ENCODE data around the gene CTIF.

The CTIF gene

DNA sequence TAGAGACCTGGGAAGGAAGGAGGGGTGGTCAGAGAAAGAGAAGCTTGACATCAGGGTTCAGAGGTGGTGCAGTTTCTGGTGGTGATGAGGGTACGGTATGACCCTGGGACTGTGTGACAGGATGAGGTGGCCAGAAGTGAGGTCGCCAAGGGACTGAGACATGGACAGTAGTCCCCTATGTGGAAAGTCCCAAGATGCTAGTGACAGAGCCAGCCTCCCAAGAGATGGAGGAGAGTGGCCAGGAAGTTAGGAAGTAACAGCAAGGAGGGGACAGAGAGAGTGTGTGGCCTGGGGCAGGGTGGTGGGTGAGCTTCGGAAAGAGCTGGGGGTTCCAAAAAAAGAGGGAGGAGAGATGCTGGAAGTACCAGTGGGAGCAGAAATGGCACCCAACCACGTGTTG is 345.9 kb downstream of the CTIF start:
- H3K4me3 ChIP-seq (ENCODE audit: low read depth, low read length): no peak overlapping the region
- TF ChIP-seq, protein P1, sequence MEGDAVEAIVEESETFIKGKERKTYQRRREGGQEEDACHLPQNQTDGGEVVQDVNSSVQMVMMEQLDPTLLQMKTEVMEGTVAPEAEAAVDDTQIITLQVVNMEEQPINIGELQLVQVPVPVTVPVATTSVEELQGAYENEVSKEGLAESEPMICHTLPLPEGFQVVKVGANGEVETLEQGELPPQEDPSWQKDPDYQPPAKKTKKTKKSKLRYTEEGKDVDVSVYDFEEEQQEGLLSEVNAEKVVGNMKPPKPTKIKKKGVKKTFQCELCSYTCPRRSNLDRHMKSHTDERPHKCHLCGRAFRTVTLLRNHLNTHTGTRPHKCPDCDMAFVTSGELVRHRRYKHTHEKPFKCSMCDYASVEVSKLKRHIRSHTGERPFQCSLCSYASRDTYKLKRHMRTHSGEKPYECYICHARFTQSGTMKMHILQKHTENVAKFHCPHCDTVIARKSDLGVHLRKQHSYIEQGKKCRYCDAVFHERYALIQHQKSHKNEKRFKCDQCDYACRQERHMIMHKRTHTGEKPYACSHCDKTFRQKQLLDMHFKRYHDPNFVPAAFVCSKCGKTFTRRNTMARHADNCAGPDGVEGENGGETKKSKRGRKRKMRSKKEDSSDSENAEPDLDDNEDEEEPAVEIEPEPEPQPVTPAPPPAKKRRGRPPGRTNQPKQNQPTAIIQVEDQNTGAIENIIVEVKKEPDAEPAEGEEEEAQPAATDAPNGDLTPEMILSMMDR (IDR thresholded peaks at IDR 0.05; ENCODE audit: insufficient read depth, low read depth, low read length, missing control alignments): no peak
- DNase-seq (ENCODE audit: low read depth): no peak

DNA sequence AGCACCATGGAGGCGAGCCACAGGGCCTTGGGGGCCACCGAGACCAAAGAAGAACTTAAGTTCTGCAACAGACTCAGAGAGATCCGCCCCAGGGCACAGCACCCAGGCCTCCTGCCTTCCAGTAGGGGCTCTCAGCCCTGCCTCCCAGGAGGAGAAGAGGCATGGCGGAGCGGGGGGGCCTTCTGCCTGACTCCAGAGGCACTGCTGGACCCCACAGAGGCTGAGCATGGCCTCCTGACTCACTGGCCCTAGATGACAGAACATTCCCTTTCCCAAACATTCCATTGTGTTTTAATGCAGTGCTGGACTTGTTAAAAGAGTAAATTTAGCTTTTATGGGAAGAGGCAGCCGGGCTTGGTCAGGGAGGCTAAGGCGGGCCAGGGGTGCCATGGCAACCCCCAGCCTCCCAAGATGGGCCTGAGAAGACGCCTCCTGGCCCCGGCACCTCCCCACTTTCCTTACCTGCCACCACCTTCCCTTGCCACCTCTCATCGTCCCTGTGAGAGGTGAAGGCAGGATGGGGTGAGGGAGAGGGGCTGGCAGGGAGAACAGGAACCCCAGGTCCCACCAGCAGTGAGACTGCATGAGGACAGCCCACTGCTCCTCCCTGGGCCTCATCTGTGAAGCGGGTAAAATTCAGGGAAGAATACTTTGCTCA is 346.6 kb downstream of the CTIF start:
- TF ChIP-seq, protein P1 (IDR thresholded peaks at IDR 0.05; ENCODE audit: insufficient read depth, low read depth, low read length, missing control alignments): no peak
- no peak for DNase-seq (ENCODE audit: low read depth)
- H3K4me3 ChIP-seq (ENCODE audit: low read depth, low read length): no peak overlapping the region

DNA sequence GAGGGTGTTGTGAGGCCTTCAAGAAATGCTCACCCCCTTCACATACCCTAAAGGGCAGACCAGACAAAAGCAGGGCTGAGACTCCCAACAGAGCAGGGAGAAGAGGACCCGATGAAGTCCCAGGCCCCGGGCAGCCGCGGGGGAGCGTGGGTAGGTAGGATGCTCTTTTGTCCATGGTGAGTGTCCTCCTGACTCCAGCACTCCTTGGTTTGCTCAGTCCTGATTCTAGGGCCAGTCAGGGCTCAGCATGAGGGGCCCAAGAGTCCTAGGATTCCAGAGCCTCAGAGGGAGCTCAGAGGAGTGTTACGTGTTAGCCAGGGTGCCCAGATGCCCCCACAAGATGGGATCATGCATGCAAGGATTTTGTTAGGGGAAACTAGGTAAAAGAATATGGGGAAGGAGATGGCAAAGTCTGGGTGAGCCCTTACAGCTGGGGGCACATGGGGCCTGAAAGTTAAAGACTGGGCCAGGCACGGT is 347.1 kb downstream of the CTIF start:
- DNase-seq (ENCODE audit: low read depth): no peak
- TF ChIP-seq, protein P1 (IDR thresholded peaks at IDR 0.05; ENCODE audit: insufficient read depth, low read depth, low read length, missing control alignments): no peak

DNA sequence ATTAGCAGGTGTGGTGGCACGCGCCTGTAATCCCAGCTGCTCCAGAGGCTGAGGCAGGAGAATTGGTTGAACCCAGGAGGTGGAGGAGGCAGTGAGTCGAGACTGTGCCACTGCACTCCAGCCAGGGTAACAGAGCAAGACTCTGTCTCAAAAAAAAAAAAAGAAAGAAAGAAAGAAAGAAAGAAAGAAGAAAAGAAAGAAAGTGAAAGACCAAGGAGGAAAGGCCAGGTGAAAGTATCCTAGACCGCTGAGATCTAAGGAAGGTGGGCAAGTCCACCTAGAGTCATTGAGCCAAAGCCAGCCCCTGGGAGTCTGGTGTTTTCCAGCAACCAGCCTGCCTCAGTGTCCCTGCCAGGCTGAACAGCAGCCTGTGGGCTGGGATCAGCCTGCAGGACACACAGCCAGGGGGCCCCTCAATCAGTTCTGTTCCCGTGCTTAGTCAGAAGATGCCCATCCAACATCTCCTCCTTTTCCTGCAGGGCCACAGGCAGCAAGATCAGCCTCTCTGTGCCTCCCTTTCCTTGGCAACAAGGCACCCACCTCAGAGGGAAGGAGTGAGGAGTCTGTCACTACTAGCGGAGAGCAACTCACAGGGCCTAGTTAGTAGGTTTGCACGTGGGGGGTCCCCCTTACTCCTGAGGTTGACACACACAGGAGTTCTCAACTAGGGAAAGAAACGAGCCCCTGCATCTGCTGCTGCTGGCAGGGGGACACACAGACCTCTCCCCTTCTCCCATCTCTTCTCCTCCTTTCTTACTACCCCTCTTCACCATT is 347.9 kb downstream of the CTIF start:
- H3K4me3 ChIP-seq (ENCODE audit: low read depth, low read length): no peak overlapping the region
- TF ChIP-seq, protein P1 (IDR thresholded peaks at IDR 0.05; ENCODE audit: insufficient read depth, low read depth, low read length, missing control alignments): no peak
- no peak for DNase-seq (ENCODE audit: low read depth)

More for the DNA sequence above, 347.1 kb downstream of the CTIF start:
- no peak overlapping the region for H3K4me3 ChIP-seq (ENCODE audit: low read depth, low read length)

DNA sequence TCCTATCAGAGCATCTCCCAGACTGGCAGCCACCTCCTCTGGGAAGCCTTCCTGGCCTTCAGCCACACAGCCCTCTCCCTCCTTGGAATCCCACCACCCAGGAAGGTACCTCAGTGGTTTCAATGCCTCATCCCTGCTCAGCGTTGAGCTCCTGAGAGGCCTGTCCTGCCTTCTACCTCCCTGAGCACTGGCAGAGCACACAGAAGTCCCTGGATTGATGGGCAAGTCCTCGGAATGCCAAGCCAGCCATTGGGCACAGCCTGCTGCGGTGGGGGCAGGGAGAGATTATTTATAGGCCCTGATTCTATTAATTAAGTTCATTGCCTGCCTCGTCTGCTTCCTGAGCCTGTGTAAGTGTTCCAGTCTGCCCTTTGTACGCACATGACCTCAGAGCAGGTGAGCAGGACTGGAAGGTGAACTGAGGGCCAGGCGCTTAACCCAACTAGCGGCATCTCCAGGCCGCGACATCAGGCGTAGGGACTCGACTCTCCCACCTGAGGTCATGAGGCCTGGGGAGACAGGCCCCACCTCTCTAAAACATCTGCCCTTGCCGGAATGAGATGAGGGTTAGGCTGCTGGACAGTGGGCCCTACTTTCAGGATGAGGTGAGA is 348.6 kb downstream of the CTIF start:
- no peak for DNase-seq (ENCODE audit: low read depth)
- H3K4me3 ChIP-seq (ENCODE audit: low read depth, low read length): no peak overlapping the region

DNA sequence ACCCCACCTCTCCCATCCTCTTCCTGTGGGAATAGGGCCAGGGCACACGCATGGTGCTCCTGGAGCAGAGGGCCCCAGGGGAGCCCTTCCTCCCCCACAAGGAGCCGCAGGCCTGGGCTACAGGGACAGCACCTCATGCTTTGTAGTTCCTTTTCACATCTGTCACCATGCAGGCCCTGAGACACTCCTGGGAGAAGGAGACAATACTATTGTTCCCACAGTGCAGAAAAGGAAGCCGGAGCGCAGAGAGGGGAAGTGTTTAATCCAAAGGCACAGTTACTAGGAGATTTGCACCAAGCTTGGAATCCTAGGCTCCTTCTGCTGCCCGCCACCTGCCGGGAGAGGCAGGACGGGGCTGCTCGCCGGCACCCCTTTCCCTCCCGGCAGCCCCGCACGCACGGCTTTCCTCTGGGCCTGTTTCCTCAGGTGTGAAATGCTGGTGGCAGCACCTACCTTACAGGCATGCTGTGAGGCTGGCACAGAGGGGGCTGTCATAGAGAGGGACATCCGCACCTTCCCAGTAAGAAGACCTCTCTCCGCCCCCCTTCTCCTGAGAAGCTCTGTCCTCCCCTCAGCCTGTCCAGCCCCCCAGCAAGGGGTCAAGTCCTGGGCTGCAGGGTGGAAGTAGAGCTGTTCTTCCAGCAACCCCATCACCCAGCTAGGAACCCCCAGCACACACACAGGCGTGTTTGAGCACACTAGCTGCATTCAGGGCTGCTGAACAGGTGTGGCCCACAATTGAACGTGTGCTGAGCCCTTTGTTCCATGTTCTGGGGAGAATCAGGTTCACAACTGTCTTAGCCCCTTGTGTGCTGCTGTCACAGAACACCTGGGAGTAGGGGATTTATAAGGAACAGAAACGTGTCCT is 349.3 kb downstream of the CTIF start:
- DNase-seq (ENCODE audit: low read depth): no peak
- H3K4me3 ChIP-seq (ENCODE audit: low read depth, low read length): no peak overlapping the region
- TF ChIP-seq, protein P1 (IDR thresholded peaks at IDR 0.05; ENCODE audit: insufficient read depth, low read depth, low read length, missing control alignments): no peak

More for the DNA sequence above, 348.6 kb downstream of the CTIF start:
- TF ChIP-seq, protein P1 (IDR thresholded peaks at IDR 0.05; ENCODE audit: insufficient read depth, low read depth, low read length, missing control alignments): no peak
